Keratinocyte (primary cell): ENCODE data around the gene ILK. TPM values are rescaled to one million over a fixed set of nuclear protein-coding genes. Genes with fewer than 3 reads are reported as not detected.

Source experiments
- DNase-seq: peaks from one replicate; pipeline ENCODE4 v3.0.0-alpha.2; 2011; ENCODE audit warnings: low read depth, missing footprints, low spot score
- FAIRE-seq: peaks from 2 replicates; lab custom pipeline; 2011; peaks lifted over from hg19 to GRCh38; lab: Jason Lieb, UNC
- H2AFZ ChIP-seq: 2 replicates; pipeline ENCODE4 v1.6.0; 2012; ENCODE audit warnings: low read length, control low read depth, inconsistent platforms; ENCODE audit not compliant: control insufficient read depth
- H3K27ac ChIP-seq: 2 replicates; pipeline ENCODE4 v1.5.1; 2011; ENCODE audit warnings: low read length; ENCODE audit not compliant: control insufficient read depth, insufficient read depth
- H3K27me3 ChIP-seq: 3 replicates; pipeline ENCODE4 v1.6.0; 2011; ENCODE audit warnings: low read length; ENCODE audit not compliant: control insufficient read depth, insufficient read depth; ENCODE audit errors: extremely low read depth
- H3K36me3 ChIP-seq, 2 experiments: 2 replicates in 1 of 2; 3 replicates in 1 of 2; pipeline ENCODE4 v1.5.1; 2011; ENCODE audit warnings: low read length in 2 of 2, mild to moderate bottlenecking in 1 of 2; ENCODE audit not compliant: control insufficient read depth in 2 of 2, insufficient read depth in 2 of 2; ENCODE audit errors: extremely low read depth in 1 of 2
- H3K4me1 ChIP-seq: 3 replicates; pipeline ENCODE4 v1.5.1; 2011; ENCODE audit warnings: low read length; ENCODE audit not compliant: control insufficient read depth, insufficient read depth; ENCODE audit errors: extremely low read depth
- H3K4me2 ChIP-seq: 3 replicates; pipeline ENCODE4 v1.6.0; 2011; ENCODE audit warnings: low read depth, low read length; ENCODE audit not compliant: control insufficient read depth, insufficient read depth; ENCODE audit errors: extremely low read depth
- H3K4me3 ChIP-seq, 3 experiments: fragments of 200-600 bp in 1 of 3; sonication (generic) in 1 of 3; 2 replicates in 2 of 3; 3 replicates in 1 of 3; pipeline ENCODE4 v1.5.1; 2011 to 2016; ENCODE audit warnings: low read length in 3 of 3, mild to moderate bottlenecking in 3 of 3, control low read depth in 2 of 3, inconsistent platforms in 1 of 3, low read depth in 1 of 3, mixed read lengths in 1 of 3, mixed run types in 1 of 3, moderate library complexity in 1 of 3; ENCODE audit not compliant: control insufficient read depth in 2 of 3, insufficient read depth in 2 of 3; ENCODE audit errors: extremely low read depth in 1 of 3
- H3K79me2 ChIP-seq: 2 replicates; pipeline ENCODE4 v1.6.0; 2012; ENCODE audit warnings: low read length; ENCODE audit not compliant: control insufficient read depth, insufficient read depth
- H3K9ac ChIP-seq: 3 replicates; pipeline ENCODE4 v1.6.0; 2011; ENCODE audit warnings: low read length; ENCODE audit not compliant: control insufficient read depth, insufficient read depth; ENCODE audit errors: extremely low read depth
- H3K9me1 ChIP-seq: 3 replicates; pipeline ENCODE4 v1.6.0; 2011; ENCODE audit warnings: low read length; ENCODE audit not compliant: control insufficient read depth, insufficient read depth; ENCODE audit errors: extremely low read depth
- H3K9me3 ChIP-seq: 2 replicates; pipeline ENCODE4 v1.5.1; 2012; ENCODE audit warnings: low read depth, low read length; ENCODE audit not compliant: control insufficient read depth
- H4K20me1 ChIP-seq: 3 replicates; pipeline ENCODE4 v1.6.0; 2011; ENCODE audit warnings: low read length; ENCODE audit not compliant: control insufficient read depth, insufficient read depth; ENCODE audit errors: extremely low read depth
- EZH2 ChIP-seq: IDR thresholded peaks from one replicate; pipeline ENCODE4 v1.6.1; 2012; ENCODE audit warnings: inconsistent platforms, mild to moderate bottlenecking, low read length, moderate library complexity
- dilution Hi-C: fragments of 300-500 bp; cut with MboI; formaldehyde crosslinking; loops from one replicate; pipeline ENCODE4 v1.7.0; 2020; ENCODE audit warnings: low sequenced_read_pairs; ENCODE audit not compliant: extremely low pct_ligation_motif_present
- polyA plus RNA-seq, 5 experiments: library from polyadenylated mRNA; depleted of rRNA in 3 of 5; stranded (reverse) in 3 of 5; stranded (forward) in 1 of 5; unstranded in 1 of 5; fragments of >200 nt; gene quantifications; 1 replicate in 1 of 5; 2 replicates in 3 of 5; 3 replicates in 1 of 5; pipeline versions ENCODE4 v1.2.1 to v1.2.3, GENCODE V29; 2011 to 2012; ENCODE audit warnings: missing spikeins in 2 of 5, low read depth in 1 of 5, low replicate concordance in 1 of 5
- TF ChIP-seq, protein P1 (sequence below), 3 experiments: IDR thresholded peaks in 1 of 3; conservative IDR thresholded peaks in 1 of 3; optimal IDR thresholded peaks in 1 of 3; 2 replicates in 2 of 3; 3 replicates in 1 of 3; pipeline versions ENCODE3 to v1.5.1; 2011; ENCODE audit warnings: low read length in 3 of 3, mild to moderate bottlenecking in 3 of 3, moderate library complexity in 2 of 3, control low read depth in 1 of 3, inconsistent platforms in 1 of 3; ENCODE audit not compliant: insufficient read depth in 2 of 3; ENCODE audit errors: extremely low read depth in 1 of 3

The ILK gene
- polyA plus RNA-seq, 1 donor (not counting 4 experiments of a cell fraction or from before 2014, with no cell fraction given), result 117 TPM

- H4K20me1 ChIP-seq, result no peaks in the 10 kb centered on the region
- dilution Hi-C loops, result no loop called here
- H2AFZ ChIP-seq, result no peak overlapping the region
- no peak for DNase-seq
- no peak for FAIRE-seq
- H3K36me3 ChIP-seq, result no peaks in the 10 kb centered on the region
- H3K27ac ChIP-seq, result no peak overlapping the region
- H3K4me1 ChIP-seq, result no peaks in the 10 kb centered on the region
- no peaks in the 10 kb centered on the region for H3K9me1 ChIP-seq
- H3K9me3 ChIP-seq, result no peaks in the 10 kb centered on the region
- peaks cover 26% of the 10 kb centered on the region for H3K27me3 ChIP-seq
- H3K79me2 ChIP-seq, result no peaks in the 10 kb centered on the region
- H3K4me3 ChIP-seq, result no peak overlapping the region
- no peak for TF ChIP-seq EZH2
- TF ChIP-seq, protein P1, sequence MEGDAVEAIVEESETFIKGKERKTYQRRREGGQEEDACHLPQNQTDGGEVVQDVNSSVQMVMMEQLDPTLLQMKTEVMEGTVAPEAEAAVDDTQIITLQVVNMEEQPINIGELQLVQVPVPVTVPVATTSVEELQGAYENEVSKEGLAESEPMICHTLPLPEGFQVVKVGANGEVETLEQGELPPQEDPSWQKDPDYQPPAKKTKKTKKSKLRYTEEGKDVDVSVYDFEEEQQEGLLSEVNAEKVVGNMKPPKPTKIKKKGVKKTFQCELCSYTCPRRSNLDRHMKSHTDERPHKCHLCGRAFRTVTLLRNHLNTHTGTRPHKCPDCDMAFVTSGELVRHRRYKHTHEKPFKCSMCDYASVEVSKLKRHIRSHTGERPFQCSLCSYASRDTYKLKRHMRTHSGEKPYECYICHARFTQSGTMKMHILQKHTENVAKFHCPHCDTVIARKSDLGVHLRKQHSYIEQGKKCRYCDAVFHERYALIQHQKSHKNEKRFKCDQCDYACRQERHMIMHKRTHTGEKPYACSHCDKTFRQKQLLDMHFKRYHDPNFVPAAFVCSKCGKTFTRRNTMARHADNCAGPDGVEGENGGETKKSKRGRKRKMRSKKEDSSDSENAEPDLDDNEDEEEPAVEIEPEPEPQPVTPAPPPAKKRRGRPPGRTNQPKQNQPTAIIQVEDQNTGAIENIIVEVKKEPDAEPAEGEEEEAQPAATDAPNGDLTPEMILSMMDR (optimal IDR thresholded peaks at IDR 0.05 in 1 of 3, IDR thresholded peaks at IDR 0.05 in 1 of 3, conservative IDR thresholded peaks at IDR 0.05 in 1 of 3; ENCODE audit: extremely low read depth in 1 of 3, insufficient read depth in 2 of 3, low read length in 3 of 3), result no peak
- no peak overlapping the region for H3K4me2 ChIP-seq
- no peak overlapping the region for H3K9ac ChIP-seq
Observed at GRCh38 chr11:6634534-6634933, 31.0 kb downstream of the ILK start.

- no peak for FAIRE-seq
- no peaks in the 10 kb centered on the region for H3K4me1 ChIP-seq
- no peak overlapping the region for H3K9ac ChIP-seq
- H3K27me3 ChIP-seq, result peaks cover 18% of the 10 kb centered on the region
- no peaks in the 10 kb centered on the region for H4K20me1 ChIP-seq
- H3K9me3 ChIP-seq, result no peaks in the 10 kb centered on the region
- DNase-seq, result no peak
- H3K4me2 ChIP-seq, result no peak overlapping the region
- no peak overlapping the region for H2AFZ ChIP-seq
- no peak for TF ChIP-seq EZH2
- TF ChIP-seq, protein P1 (optimal IDR thresholded peaks at IDR 0.05 in 1 of 3, IDR thresholded peaks at IDR 0.05 in 1 of 3, conservative IDR thresholded peaks at IDR 0.05 in 1 of 3; ENCODE audit: extremely low read depth in 1 of 3, insufficient read depth in 2 of 3, low read length in 3 of 3), result no peak
- no peak overlapping the region for H3K27ac ChIP-seq
- H3K36me3 ChIP-seq, result no peaks in the 10 kb centered on the region
- no peak overlapping the region for H3K4me3 ChIP-seq
- dilution Hi-C loops, result no loop called here
- no peaks in the 10 kb centered on the region for H3K9me1 ChIP-seq
- no peaks in the 10 kb centered on the region for H3K79me2 ChIP-seq
Observed at GRCh38 chr11:6635082-6635932, 31.7 kb downstream of the ILK start.
